T-cell (primary cell): ENCODE measurements around the gene FOS. TPM values are rescaled to one million over a fixed set of nuclear protein-coding genes. Genes with fewer than 3 reads are reported as not detected.

Source experiments
- ATAC-seq, 4 experiments: fragments of 200-7000 bp in 3 of 4; fragments of 150-1000 bp in 1 of 4; cut with Tn5 transposase; replicated peaks in 1 of 4; 1 replicate in 3 of 4; 2 replicates in 1 of 4; pipeline ENCODE4 v1.10.0; 2021; ENCODE audit warnings: moderate library complexity in 3 of 4, mild to moderate bottlenecking in 2 of 4, moderate number of reproducible peaks in 1 of 4
- CTCF ChIA-PET, 2 donors: fragments of 300-600 bp; sonication (Branson Sonifier 250); formaldehyde crosslinking; loops; one replicate each; lab custom pipeline; 2022; ENCODE audit warnings: antibody characterized with exemption in 2 of 2; lab: Charles Lee
- POLR2A ChIA-PET, 2 donors: fragments of 300-600 bp; sonication (Branson Sonifier 250); formaldehyde crosslinking; loops; one replicate each; lab custom pipeline; 2022; ENCODE audit warnings: antibody characterized with exemption in 2 of 2; lab: Charles Lee
- DNase-seq, 35 experiments: peaks; one replicate each; pipeline versions ENCODE4 v3.0.0 to v3.0.0-alpha.2; 2013 to 2023
- H3K27ac ChIP-seq: one replicate; pipeline ENCODE4 v1.5.1; 2013; ENCODE audit warnings: low read length
- H3K27me3 ChIP-seq, 2 experiments: replicated peaks in 1 of 2; 1 replicate in 1 of 2; 2 replicates in 1 of 2; pipeline versions ENCODE4 v1.6.1 to v1.7.0; 2013; ENCODE audit warnings: low read length in 1 of 2, mixed read lengths in 1 of 2; ENCODE audit not compliant: control insufficient read depth in 2 of 2, insufficient read depth in 2 of 2; ENCODE audit errors: extremely low read depth in 1 of 2
- H3K36me3 ChIP-seq, 2 donors: 1 replicate in 1 of 2; 2 replicates in 1 of 2; pipeline versions ENCODE4 v1.6.1 to v1.7.0; 2013; ENCODE audit warnings: low read length in 1 of 2; ENCODE audit not compliant: control insufficient read depth in 2 of 2, insufficient read depth in 1 of 2; ENCODE audit errors: extremely low read depth in 1 of 2
- H3K4me1 ChIP-seq, 2 experiments: 1 replicate in 1 of 2; 2 replicates in 1 of 2; pipeline versions ENCODE4 v1.6.1 to v1.7.0; 2013; ENCODE audit warnings: low read length in 2 of 2, mixed read lengths in 1 of 2; ENCODE audit not compliant: insufficient read depth in 2 of 2, control insufficient read depth in 1 of 2; ENCODE audit errors: extremely low read depth in 1 of 2
- H3K4me3 ChIP-seq, 2 donors: 1 replicate in 1 of 2; 2 replicates in 1 of 2; pipeline versions ENCODE4 v1.5.1 to v1.7.0; 2013; ENCODE audit warnings: mild to moderate bottlenecking in 2 of 2, low read length in 1 of 2, moderate library complexity in 1 of 2; ENCODE audit not compliant: control insufficient read depth in 1 of 2; ENCODE audit errors: extremely low read depth in 1 of 2
- H3K9me3 ChIP-seq: 2 replicates; pipeline ENCODE4 v1.7.0; 2013
- H3K27ac Mint-ChIP-seq, 2 donors: one replicate each; pipeline ENCODE4 v1.8.0; 2020 to 2021; ENCODE audit warnings: mild to moderate bottlenecking in 2 of 2, mixed read lengths in 2 of 2
- H3K27me3 Mint-ChIP-seq, 2 donors: one replicate each; pipeline ENCODE4 v1.8.0; 2021 to 2022; ENCODE audit warnings: mixed read lengths in 2 of 2
- H3K36me3 Mint-ChIP-seq: one replicate; pipeline ENCODE4 v1.8.0; 2021; ENCODE audit warnings: mixed read lengths
- H3K4me1 Mint-ChIP-seq, 3 donors: one replicate each; pipeline ENCODE4 v1.8.0; 2020 to 2022; ENCODE audit warnings: mixed read lengths in 3 of 3, mild to moderate bottlenecking in 1 of 3
- H3K4me3 Mint-ChIP-seq, 3 donors: one replicate each; pipeline ENCODE4 v1.8.0; 2020 to 2022; ENCODE audit warnings: mild to moderate bottlenecking in 3 of 3, mixed read lengths in 3 of 3, moderate library complexity in 3 of 3
- H3K9me3 Mint-ChIP-seq, 3 donors: one replicate each; pipeline ENCODE4 v1.8.0; 2020 to 2022; ENCODE audit warnings: mixed read lengths in 3 of 3
- WGBS: methylation state at CpG from one replicate; pipeline ENCODE4 v1.1.5; 2013; ENCODE audit warnings: missing lambda C conversion rate; ENCODE audit not compliant: insufficient coverage; 5-methylcytosine and 5-hydroxymethylcytosine counted together
- total RNA-seq, 35 experiments: library from RNA in 6 of 35; stranded (reverse) in 6 of 35; fragments of 120-200 nt in 1 of 35; gene quantifications; one replicate each; pipeline versions ENCODE4 v1.2.1 to v1.2.4 and lab custom pipeline; 2013 to 2026

FOS gene
- total RNA-seq, 5 donors from 2014 or later (not counting 1 experiment from before 2014, with no cell fraction given) = 20.4 to 2,951 (median 27.1) TPM

GRCh38 chr14:75322746-75323145, 44.1 kb downstream of the FOS start:
- H3K36me3 Mint-ChIP-seq = no peaks in the 10 kb centered on the region
- Histone ChIP-seq H3K27ac (no peak overlapping the region), H3K27me3 (peaks cover 0 to 16% of the 10 kb centered on the region in 2 experiments), H3K4me1 (no peaks in the 10 kb centered on the region), H3K36me3 (no peaks in the 10 kb centered on the region), H3K9me3 (no peaks in the 10 kb centered on the region), H3K4me3 (no peak overlapping the region)
- POLR2A ChIA-PET = no interaction called here
- no peak overlapping the region for H3K4me3 Mint-ChIP-seq
- DNase-seq (no peak), ATAC-seq (no peak)
- CTCF ChIA-PET = no interaction called here
- H3K4me1 Mint-ChIP-seq = no peaks in the 10 kb centered on the region
- H3K27me3 Mint-ChIP-seq = peaks cover 2 to 4% of the 10 kb centered on the region in 2 donors
- no peak overlapping the region for H3K27ac Mint-ChIP-seq
- no CpG with 5 or more reads among the region's 1 CpG for WGBS
- H3K9me3 Mint-ChIP-seq = no peaks in the 10 kb centered on the region

GRCh38 chr14:75323571-75323970, 44.9 kb downstream of the FOS start:
- H3K9me3 Mint-ChIP-seq = no peaks in the 10 kb centered on the region
- Histone ChIP-seq H3K36me3 (no peaks in the 10 kb centered on the region), H3K27ac (no peak overlapping the region), H3K4me3 (no peak overlapping the region), H3K27me3 (peaks cover 0 to 18% of the 10 kb centered on the region in 2 experiments), H3K9me3 (no peaks in the 10 kb centered on the region), H3K4me1 (no peaks in the 10 kb centered on the region)
- DNase-seq (no peak), ATAC-seq (no peak)
- 100% methylated on average over 1 of the region's 6 CpGs for WGBS
- ChIA-PET POLR2A (no interaction called here), CTCF (interaction anchor here in 1 of 2 donors (1.0 kb wide), 1 partner anchor 203 kb away, joined by 3 read pairs; no protein-coding TSS in a partner anchor)
- no peaks in the 10 kb centered on the region for H3K36me3 Mint-ChIP-seq
- H3K27ac Mint-ChIP-seq = no peak overlapping the region
- H3K4me3 Mint-ChIP-seq = no peak overlapping the region
- peaks cover 2 to 4% of the 10 kb centered on the region in 2 donors for H3K27me3 Mint-ChIP-seq
- H3K4me1 Mint-ChIP-seq = no peaks in the 10 kb centered on the region

- H3K27ac Mint-ChIP-seq = no peak overlapping the region
- CTCF ChIA-PET = interaction anchor here (0.6 to 0.9 kb wide), 3 partner anchors 9 to 123 kb away, joined by 3 to 7 read pairs (median 6); no protein-coding TSS in a partner anchor
Measured at GRCh38 chr14:75328558-75329155, 50.0 kb downstream of the FOS start.

GRCh38 chr14:75329369-75329768, 50.7 kb downstream of the FOS start:
- no peak for ATAC-seq
- Mint-ChIP-seq H3K4me3 (no peak overlapping the region), H3K27ac (no peak overlapping the region), H3K36me3 (no peaks in the 10 kb centered on the region), H3K27me3 (peaks cover 0 to 3% of the 10 kb centered on the region in 2 donors), H3K4me1 (peaks cover 15 to 21% (median 19%) of the 10 kb centered on the region in 3 donors), H3K9me3 (no peaks in the 10 kb centered on the region)
- peaks cover 0 to 17% of the 10 kb centered on the region in 2 experiments for H3K27me3 ChIP-seq
- ChIA-PET POLR2A (no interaction called here), CTCF (interaction anchor here in 1 of 2 donors (0.6 kb wide), 1 partner anchor 58 kb away, joined by 7 read pairs; no protein-coding TSS in a partner anchor)
- H3K27ac ChIP-seq = no peak overlapping the region
- DNase-seq = no peak
- H3K36me3 ChIP-seq = no peaks in the 10 kb centered on the region
- H3K4me1 ChIP-seq = peaks cover 3 to 16% of the 10 kb centered on the region in 2 experiments
- H3K4me3 ChIP-seq = no peak overlapping the region
- no peaks in the 10 kb centered on the region for H3K9me3 ChIP-seq

More at GRCh38 chr14:75328558-75329155, 50.0 kb downstream of the FOS start:
- H3K4me3 Mint-ChIP-seq = no peak overlapping the region
- POLR2A ChIA-PET = no interaction called here
- peaks cover 0 to 14% of the 10 kb centered on the region in 2 experiments for H3K27me3 ChIP-seq
- H3K9me3 ChIP-seq = no peaks in the 10 kb centered on the region
- 88% methylated on average over 3 of the region's 5 CpGs for WGBS
- peaks cover 0 to 8% of the 10 kb centered on the region in 2 experiments for H3K4me1 ChIP-seq
- H3K4me1 Mint-ChIP-seq = peaks cover 11 to 14% (median 13%) of the 10 kb centered on the region in 3 donors
- no peaks in the 10 kb centered on the region for H3K36me3 Mint-ChIP-seq
- H3K9me3 Mint-ChIP-seq = no peaks in the 10 kb centered on the region
- no peak overlapping the region for H3K27ac ChIP-seq
- peaks cover 0 to 3% of the 10 kb centered on the region in 2 donors for H3K27me3 Mint-ChIP-seq
- no peak overlapping the region for H3K4me3 ChIP-seq
- no peaks in the 10 kb centered on the region for H3K36me3 ChIP-seq
- DNase-seq (no peak), ATAC-seq (no peak)

GRCh38 chr14:75331471-75331870, 52.8 kb downstream of the FOS start:
- no peak overlapping the region for H3K4me3 ChIP-seq
- peaks cover 0 to 10% of the 10 kb centered on the region in 2 experiments for H3K27me3 ChIP-seq
- Mint-ChIP-seq H3K4me3 (no peak overlapping the region), H3K36me3 (no peaks in the 10 kb centered on the region), H3K27me3 (peaks cover 0 to 1% of the 10 kb centered on the region in 2 donors), H3K9me3 (no peaks in the 10 kb centered on the region), H3K27ac (no peak overlapping the region), H3K4me1 (peaks cover 24 to 35% (median 29%) of the 10 kb centered on the region in 3 donors)
- POLR2A ChIA-PET = no interaction called here
- no peaks in the 10 kb centered on the region for H3K9me3 ChIP-seq
- DNase-seq = no peak
- H3K4me1 ChIP-seq = peaks cover 8 to 32% of the 10 kb centered on the region in 2 experiments
- WGBS = no CpG with 5 or more reads among the region's 1 CpG
- no peak for ATAC-seq
- CTCF ChIA-PET = interaction anchor here in 1 of 2 donors (0.6 kb wide), 1 partner anchor 189 kb away, joined by 3 read pairs; no protein-coding TSS in a partner anchor
- no peaks in the 10 kb centered on the region for H3K36me3 ChIP-seq
- no peak overlapping the region for H3K27ac ChIP-seq
